H9 (cell line): Measurements from ENCODE around the gene FBXL14. TPM values are rescaled to one million over a fixed set of nuclear protein-coding genes. Genes with fewer than 3 reads are reported as not detected.

Experiments
- DNase-seq: peaks from one replicate; pipeline ENCODE4 v3.0.0-alpha.2; 2017
- H2AFZ ChIP-seq: one replicate; pipeline ENCODE4 v1.6.1; 2013; ENCODE audit warnings: mild to moderate bottlenecking, low read length, control low read depth, moderate library complexity
- H2AK5ac ChIP-seq: 2 replicates; pipeline ENCODE4 v1.6.1; 2013; ENCODE audit warnings: low read length, control low read depth, mixed read lengths; ENCODE audit not compliant: insufficient read length
- H2BK120ac ChIP-seq: one replicate; pipeline ENCODE4 v1.6.1; 2013; ENCODE audit warnings: low read depth, mild to moderate bottlenecking, low read length, control low read depth, inconsistent platforms; ENCODE audit not compliant: poor library complexity, severe bottlenecking
- H2BK12ac ChIP-seq: 2 replicates; pipeline ENCODE4 v1.6.1; 2013; ENCODE audit warnings: low read length, control low read depth, mixed read lengths, low read depth; ENCODE audit not compliant: insufficient read length
- H2BK15ac ChIP-seq: 2 replicates; pipeline ENCODE4 v1.6.1; 2013; ENCODE audit warnings: low read depth, low read length, control low read depth
- H2BK20ac ChIP-seq: one replicate; pipeline ENCODE4 v1.6.1; 2013; ENCODE audit warnings: low read depth, mild to moderate bottlenecking, low read length, control low read depth, inconsistent platforms; ENCODE audit not compliant: poor library complexity, severe bottlenecking
- H2BK5ac ChIP-seq: 2 replicates; pipeline ENCODE4 v1.6.1; 2013; ENCODE audit warnings: low read length, control low read depth, mixed read lengths; ENCODE audit not compliant: insufficient read length
- H3K14ac ChIP-seq: 2 replicates; pipeline ENCODE4 v1.6.1; 2013; ENCODE audit warnings: low read length, control low read depth; ENCODE audit not compliant: insufficient read depth
- H3K18ac ChIP-seq: 2 replicates; pipeline ENCODE4 v1.6.1; 2013; ENCODE audit warnings: low read depth, mild to moderate bottlenecking, mixed read lengths, low read length, control low read depth; ENCODE audit not compliant: insufficient read length
- H3K23ac ChIP-seq: 2 replicates; pipeline ENCODE4 v1.6.1; 2013; ENCODE audit warnings: low read length, control low read depth, mixed read lengths, low read depth; ENCODE audit not compliant: insufficient read length
- H3K23me2 ChIP-seq: 2 replicates; pipeline ENCODE4 v1.6.1; 2013; ENCODE audit warnings: low read depth, mild to moderate bottlenecking, mixed read lengths, low read length, control low read depth; ENCODE audit not compliant: insufficient read length, poor library complexity, severe bottlenecking
- H3K27ac ChIP-seq: 2 replicates; pipeline ENCODE4 v1.5.1; 2013; ENCODE audit warnings: low read length, control low read depth, mixed read lengths, low read depth; ENCODE audit not compliant: insufficient read length
- H3K27me3 ChIP-seq: 2 replicates; pipeline ENCODE4 v1.6.1; 2013; ENCODE audit warnings: low read length, control low read depth, inconsistent platforms; ENCODE audit not compliant: insufficient read depth
- H3K4ac ChIP-seq: 2 replicates; pipeline ENCODE4 v1.6.1; 2013; ENCODE audit warnings: low read depth, mild to moderate bottlenecking, control low read depth, inconsistent platforms, low read length, moderate library complexity
- H3K4me1 ChIP-seq: 2 replicates; pipeline ENCODE4 v1.6.1; 2013; ENCODE audit warnings: low read length, control low read depth, inconsistent platforms; ENCODE audit not compliant: insufficient read depth
- H3K4me2 ChIP-seq: 2 replicates; pipeline ENCODE4 v1.6.1; 2013; ENCODE audit warnings: low read length, control low read depth, mixed read lengths; ENCODE audit not compliant: insufficient read length, insufficient read depth
- H3K56ac ChIP-seq: 2 replicates; pipeline ENCODE4 v1.6.1; 2013; ENCODE audit warnings: low read depth, mild to moderate bottlenecking, mixed read lengths, low read length, control low read depth; ENCODE audit not compliant: insufficient read length
- H3K79me1 ChIP-seq: 2 replicates; pipeline ENCODE4 v1.6.1; 2013; ENCODE audit warnings: low read depth, mild to moderate bottlenecking, moderate library complexity, low read length, control low read depth, inconsistent platforms; ENCODE audit not compliant: insufficient read depth, poor library complexity, severe bottlenecking
- H3K79me2 ChIP-seq: 2 replicates; pipeline ENCODE4 v1.6.1; 2013; ENCODE audit warnings: low read length, control low read depth, inconsistent platforms; ENCODE audit not compliant: insufficient read depth
- H3K9ac ChIP-seq: 2 replicates; pipeline ENCODE4 v1.6.1; 2013; ENCODE audit warnings: low read length, control low read depth, mixed read lengths; ENCODE audit not compliant: insufficient read length; ENCODE audit errors: extremely low read depth
- H3K9me3 ChIP-seq: one replicate; pipeline ENCODE4 v1.6.1; 2013; ENCODE audit warnings: low read depth, low read length, inconsistent platforms; ENCODE audit not compliant: control insufficient read depth
- H3T11ph ChIP-seq: one replicate; pipeline ENCODE4 v1.6.1; 2013; ENCODE audit warnings: mild to moderate bottlenecking, low read length, control low read depth, inconsistent platforms
- H4K20me1 ChIP-seq: one replicate; pipeline ENCODE4 v1.6.1; 2013; ENCODE audit not compliant: control insufficient read depth, insufficient read length, insufficient read depth
- H4K5ac ChIP-seq: 2 replicates; pipeline ENCODE4 v1.6.1; 2013; ENCODE audit warnings: low read depth, mild to moderate bottlenecking, mixed read lengths, low read length, control low read depth; ENCODE audit not compliant: insufficient read length
- H4K8ac ChIP-seq: replicated peaks from 2 replicates; pipeline ENCODE4 v1.6.1; 2013; ENCODE audit warnings: low read length, control low read depth, mixed read lengths, low read depth; ENCODE audit not compliant: insufficient read length
- H4K91ac ChIP-seq: 2 replicates; pipeline ENCODE4 v1.6.1; 2013; ENCODE audit warnings: low read depth, mild to moderate bottlenecking, moderate library complexity, mixed read lengths, low read length, control low read depth; ENCODE audit not compliant: insufficient read length
- H3K27ac Mint-ChIP-seq, 3 experiments: 2 replicates in 2 of 3; 3 replicates in 1 of 3; pipeline ENCODE4 v1.8.0; 2020 to 2021; ENCODE audit warnings: mixed read lengths in 3 of 3, mild to moderate bottlenecking in 1 of 3, moderate library complexity in 1 of 3
- H3K27me3 Mint-ChIP-seq: 2 replicates; pipeline ENCODE4 v1.8.0; 2021; ENCODE audit warnings: low read depth, mild to moderate bottlenecking, moderate library complexity, mixed read lengths
- H3K36me3 Mint-ChIP-seq, 3 experiments: 2 replicates in 2 of 3; 3 replicates in 1 of 3; pipeline ENCODE4 v1.8.0; 2020 to 2021; ENCODE audit warnings: low read depth in 3 of 3, mixed read lengths in 3 of 3; ENCODE audit not compliant: insufficient read depth in 1 of 3
- H3K4me1 Mint-ChIP-seq, 2 experiments: 2 replicates each; pipeline ENCODE4 v1.8.0; 2020; ENCODE audit warnings: mixed read lengths in 2 of 2
- H3K4me3 Mint-ChIP-seq, 2 experiments: 2 replicates in 1 of 2; 3 replicates in 1 of 2; pipeline ENCODE4 v1.8.0; 2020 to 2021; ENCODE audit warnings: mild to moderate bottlenecking in 2 of 2, mixed read lengths in 2 of 2, moderate library complexity in 1 of 2
- H3K9me3 Mint-ChIP-seq, 2 experiments: 2 replicates in 1 of 2; 3 replicates in 1 of 2; pipeline ENCODE4 v1.8.0; 2020; ENCODE audit warnings: mild to moderate bottlenecking in 2 of 2, mixed read lengths in 2 of 2, moderate library complexity in 1 of 2
- WGBS: extraction: QIAGEN DNeasy Blood & Tissue Kit; methylation state at CpG from one replicate; pipeline ENCODE4 v1.1.7; 2013; ENCODE audit warnings: missing lambda C conversion rate, low lambda C conversion rate, mixed read lengths; ENCODE audit not compliant: insufficient read length; ENCODE audit errors: extremely low coverage; 5-methylcytosine and 5-hydroxymethylcytosine counted together
- total RNA-seq: library from RNA; stranded (reverse); gene quantifications from 2 replicates; pipeline ENCODE4 v1.2.1, GENCODE V29; 2021
- TF ChIP-seq, protein P1 (sequence below): fragments of 200-600 bp; sonication (generic); conservative IDR thresholded peaks from 3 replicates; pipeline ENCODE4 v1.8.0; 2021; ENCODE audit warnings: antibody characterized with exemption, mild to moderate bottlenecking

The FBXL14 gene
- total RNA-seq, 1 experiment from 2014 or later = 15.6 TPM

GRCh38 chr12:1634149-1634548 is 39.8 kb upstream of the FBXL14 start:
- Histone ChIP-seq H3K4me2 (no peak overlapping the region), H3K18ac (no peak overlapping the region), H3K27ac (no peak overlapping the region), H2AFZ (no peak overlapping the region), H3K27me3 (peaks cover 30% of the 10 kb centered on the region; the same call in 1 of the 2 replicates), H3K56ac (no peak overlapping the region), H3K4me1 (peaks cover 2% of the 10 kb centered on the region), H3K23ac (no peak overlapping the region), H4K20me1 (no peaks in the 10 kb centered on the region), H2BK5ac (no peak overlapping the region), H3K23me2 (peaks cover 8% of the 10 kb centered on the region), H4K8ac (no peak overlapping the region), H3T11ph (no peak overlapping the region), H2BK20ac (no peak overlapping the region), H3K79me2 (no peaks in the 10 kb centered on the region), H4K91ac (no peak overlapping the region), H2BK120ac (no peak overlapping the region), H3K79me1 (no peaks in the 10 kb centered on the region), H3K9me3 (no peaks in the 10 kb centered on the region), H3K14ac (no peak overlapping the region), H2BK15ac (no peak overlapping the region), H4K5ac (no peak overlapping the region), H3K4ac (no peak overlapping the region), H2BK12ac (no peak overlapping the region), H3K9ac (no peak overlapping the region), H2AK5ac (no peak overlapping the region)
- Mint-ChIP-seq H3K4me3 (no peak overlapping the region), H3K27me3 (peaks cover 69% of the 10 kb centered on the region), H3K27ac (no peak overlapping the region), H3K9me3 (peaks cover 0 to 4% of the 10 kb centered on the region in 2 experiments; a peak in 1 of 5 replicates), H3K36me3 (peaks cover 0 to 1% (median 0%) of the 10 kb centered on the region in 3 experiments; a peak in 1 of 7 replicates), H3K4me1 (peaks cover 32 to 45% of the 10 kb centered on the region in 2 experiments)
- no peak for DNase-seq
- no CpG with 5 or more reads among the region's 7 CpGs for WGBS
- TF ChIP-seq, protein P1, sequence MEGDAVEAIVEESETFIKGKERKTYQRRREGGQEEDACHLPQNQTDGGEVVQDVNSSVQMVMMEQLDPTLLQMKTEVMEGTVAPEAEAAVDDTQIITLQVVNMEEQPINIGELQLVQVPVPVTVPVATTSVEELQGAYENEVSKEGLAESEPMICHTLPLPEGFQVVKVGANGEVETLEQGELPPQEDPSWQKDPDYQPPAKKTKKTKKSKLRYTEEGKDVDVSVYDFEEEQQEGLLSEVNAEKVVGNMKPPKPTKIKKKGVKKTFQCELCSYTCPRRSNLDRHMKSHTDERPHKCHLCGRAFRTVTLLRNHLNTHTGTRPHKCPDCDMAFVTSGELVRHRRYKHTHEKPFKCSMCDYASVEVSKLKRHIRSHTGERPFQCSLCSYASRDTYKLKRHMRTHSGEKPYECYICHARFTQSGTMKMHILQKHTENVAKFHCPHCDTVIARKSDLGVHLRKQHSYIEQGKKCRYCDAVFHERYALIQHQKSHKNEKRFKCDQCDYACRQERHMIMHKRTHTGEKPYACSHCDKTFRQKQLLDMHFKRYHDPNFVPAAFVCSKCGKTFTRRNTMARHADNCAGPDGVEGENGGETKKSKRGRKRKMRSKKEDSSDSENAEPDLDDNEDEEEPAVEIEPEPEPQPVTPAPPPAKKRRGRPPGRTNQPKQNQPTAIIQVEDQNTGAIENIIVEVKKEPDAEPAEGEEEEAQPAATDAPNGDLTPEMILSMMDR = no peak
